Subcutaneous preadipocyte (primary cell): ENCODE data around the gene WDR19. TPM values are rescaled to one million over a fixed set of nuclear protein-coding genes. Genes with fewer than 3 reads are reported as not detected.

ENCODE experiments used
- small RNA-seq: library from RNA; depleted of rRNA; stranded (forward); fragments of <200 nt; gene quantifications from one replicate; pipeline ENCODE3, GENCODE V24; 2012
- total RNA-seq: library from RNA; depleted of rRNA; stranded (reverse); fragments of >200 nt; gene quantifications from 2 replicates; pipeline ENCODE4 v1.2.3, GENCODE V29; 2012

Gene WDR19
- total RNA-seq, result 32.5 and 36.4 TPM in 2 replicates

DNA sequence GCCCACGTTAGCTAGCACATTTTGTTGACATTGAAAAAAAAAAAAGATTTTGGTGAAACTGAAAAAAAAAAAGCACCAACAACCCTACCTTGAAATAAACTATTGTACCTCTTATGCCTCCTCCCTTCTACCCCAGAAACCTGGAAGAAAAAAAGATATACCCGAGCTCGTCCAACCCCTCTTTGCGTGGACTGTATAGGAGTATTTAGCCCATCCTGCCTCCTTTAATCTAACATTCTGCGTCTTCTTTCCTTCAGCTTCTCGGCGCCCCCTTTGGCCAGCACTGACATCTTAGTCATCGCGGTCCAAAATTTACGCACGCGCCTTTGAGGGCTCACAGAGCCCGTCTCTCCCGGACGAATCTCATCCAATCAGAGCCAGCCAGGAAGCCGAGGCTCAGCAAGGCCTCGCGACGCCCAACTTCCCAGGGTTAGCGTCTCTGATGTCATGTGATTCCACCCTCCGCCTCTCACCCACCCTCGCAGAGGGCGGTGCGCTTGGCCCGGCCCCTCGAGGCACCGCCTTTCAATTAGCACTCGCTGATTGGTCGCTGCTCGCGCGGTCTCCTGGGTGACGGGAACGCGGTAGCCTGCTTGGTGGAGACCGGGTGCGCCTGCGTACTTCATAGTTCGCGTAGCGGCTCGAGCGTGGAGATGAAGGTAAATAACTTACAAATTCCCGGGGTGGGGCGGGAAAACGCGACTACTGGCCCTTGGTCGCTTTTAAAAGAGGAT is at the start of gene WDR19:
Gene WDR19 (plus strand): TSS at position 625 of the 734 bp plus-strand sequence. CDS start 29 bp downstream, at position 654.

Small RNA genes within 50 kb of the gene (small RNA-seq; reads per million reads assigned to genes)
- 0.08 reads per million for gene RNU6-32P

Other genes with a start within 250 kb of the WDR19 start
- gene TMEM156, start 150.1 kb upstream of the WDR19 start, total RNA-seq, result 0.20 TPM in 1 of 2 replicates, not detected in the other
- gene KLHL5, start 120.3 kb upstream of the WDR19 start, total RNA-seq, result 35.3 and 36.6 TPM in 2 replicates
- gene RFC1, start 183.8 kb downstream of the WDR19 start, total RNA-seq, result 37.8 and 57.1 TPM in 2 replicates
- gene KLB, start 224.4 kb downstream of the WDR19 start, total RNA-seq, result not detected in 2 replicates